Activated CD8-positive, alpha-beta memory T cell treated with anti-CD3 and anti-CD28 coated beads, Interleukin-2, amount 50 U/mL, for 1 hour (primary cell): ENCODE measurements around the gene C2orf42.
"Not testable (repeated sequence)": the region's sequence is repeated elsewhere in the genome, so short reads cannot be mapped to it uniquely, and the experiment has no call there.

Source experiments
- DNase-seq: peaks from one replicate; pipeline ENCODE4 v3.0.0-alpha.2; 2020; ENCODE audit errors: extremely low read depth

The C2orf42 gene

GRCh38 chr2:70173520-70173919, 17.3 kb downstream of the C2orf42 start:
- no peak for DNase-seq

GRCh38 chr2:70169654-70170245, 21.1 kb downstream of the C2orf42 start:
- not testable (repeated sequence) for DNase-seq

DNA sequence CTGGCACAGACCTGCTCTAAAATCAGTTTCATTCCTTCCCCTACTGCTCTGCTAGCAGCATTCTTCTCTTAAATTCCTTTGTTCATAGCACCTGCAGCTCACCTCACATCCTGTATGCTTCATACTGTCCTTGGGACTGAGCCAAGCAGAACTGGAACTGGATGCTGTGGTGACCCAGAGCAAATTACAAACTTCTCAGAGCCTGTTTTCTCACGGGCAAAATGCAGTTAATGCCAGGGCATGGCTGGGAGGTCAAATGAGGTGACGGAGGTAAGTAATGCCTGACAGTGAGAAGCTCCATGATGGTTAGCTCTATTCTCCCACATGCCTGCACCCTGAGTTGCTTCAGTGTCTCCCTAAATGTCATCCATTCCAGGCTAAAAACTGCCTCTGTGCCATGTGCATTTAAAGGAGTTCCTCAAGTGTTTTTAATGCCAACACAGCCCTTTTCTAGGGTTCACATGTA, 29.7 kb downstream of the C2orf42 start:
- DNase-seq = no peak

DNA sequence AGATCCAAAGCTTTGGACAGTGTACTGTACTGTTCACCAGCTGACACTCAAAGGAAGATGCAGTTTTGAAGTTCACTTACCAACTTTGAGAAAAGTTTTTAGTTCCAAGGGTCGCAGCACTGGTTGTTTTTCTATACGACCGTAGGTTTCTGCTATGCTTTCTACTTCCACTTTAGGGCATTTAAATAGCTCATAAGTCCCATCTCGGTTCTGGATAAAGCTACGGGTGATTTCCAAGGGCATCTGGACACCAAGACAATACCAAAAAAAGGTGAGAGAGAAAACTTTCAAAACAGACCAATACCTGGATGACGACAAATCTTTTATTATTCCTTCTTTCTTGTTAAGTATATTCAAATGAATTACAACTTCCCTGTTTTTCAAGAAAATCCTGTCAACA, 30.3 kb downstream of the C2orf42 start:
- no peak for DNase-seq

DNA sequence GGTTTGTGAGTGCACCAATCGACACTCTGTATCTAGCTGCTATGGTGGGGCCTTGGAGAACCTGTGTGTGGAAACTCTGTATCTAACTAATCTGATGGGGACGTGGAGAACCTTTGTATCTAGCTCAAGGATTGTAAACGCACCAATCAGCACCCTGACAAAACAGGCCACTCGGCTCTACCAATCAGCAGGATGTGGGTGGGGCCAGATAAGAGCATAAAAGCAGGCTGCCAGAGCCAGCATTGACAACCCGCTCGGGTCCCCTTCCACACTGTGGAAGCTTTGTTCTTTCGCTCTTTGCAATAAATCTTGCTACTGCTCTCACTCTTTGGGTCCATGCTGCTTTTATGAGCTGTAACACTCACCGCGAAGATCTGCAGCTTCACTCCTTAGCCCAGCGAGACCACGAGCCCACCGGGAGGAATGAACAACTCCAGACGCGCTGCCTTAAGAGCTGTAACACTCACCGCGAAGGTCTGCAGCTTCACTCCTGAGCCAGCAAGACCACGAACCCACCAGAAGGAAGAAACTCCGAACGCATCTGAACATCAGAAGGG, 41.6 kb downstream of the C2orf42 start:
- not testable (repeated sequence) for DNase-seq

DNA sequence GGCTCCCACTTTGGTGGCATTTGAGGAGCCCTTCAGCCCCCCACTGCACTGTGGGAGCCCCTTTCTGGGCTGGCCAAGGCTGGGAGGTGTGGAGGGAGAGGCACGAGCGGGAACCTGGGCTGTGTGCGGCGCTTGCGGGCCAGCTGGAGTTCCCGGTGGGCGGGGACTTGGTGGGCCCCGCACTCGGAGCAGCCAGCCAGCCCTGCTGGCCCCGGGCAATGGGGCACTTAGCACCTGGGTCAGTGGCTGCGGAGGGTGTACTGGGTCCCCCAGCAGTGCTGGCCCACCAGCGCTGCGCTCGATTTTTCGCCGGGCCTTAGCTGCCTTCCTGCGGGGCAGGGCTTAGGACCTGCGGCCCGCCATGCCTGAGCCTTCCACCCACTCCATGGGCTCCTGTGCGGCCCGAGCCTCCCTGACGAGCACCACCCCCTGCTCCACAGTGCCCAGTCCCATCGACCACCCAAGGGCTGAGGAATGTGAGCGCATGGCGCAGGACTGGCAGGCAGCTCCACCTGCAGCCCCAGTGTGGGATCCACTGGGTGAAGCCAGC, 42.5 kb downstream of the C2orf42 start:
- not testable (repeated sequence) for DNase-seq

GRCh38 chr2:70145851-70146739, 44.7 kb downstream of the C2orf42 start:
- no peak for DNase-seq

GRCh38 chr2:70145144-70145490, 45.7 kb downstream of the C2orf42 start:
- DNase-seq = no peak

GRCh38 chr2:70144443-70145143, 46.2 kb downstream of the C2orf42 start:
- no peak for DNase-seq

DNA sequence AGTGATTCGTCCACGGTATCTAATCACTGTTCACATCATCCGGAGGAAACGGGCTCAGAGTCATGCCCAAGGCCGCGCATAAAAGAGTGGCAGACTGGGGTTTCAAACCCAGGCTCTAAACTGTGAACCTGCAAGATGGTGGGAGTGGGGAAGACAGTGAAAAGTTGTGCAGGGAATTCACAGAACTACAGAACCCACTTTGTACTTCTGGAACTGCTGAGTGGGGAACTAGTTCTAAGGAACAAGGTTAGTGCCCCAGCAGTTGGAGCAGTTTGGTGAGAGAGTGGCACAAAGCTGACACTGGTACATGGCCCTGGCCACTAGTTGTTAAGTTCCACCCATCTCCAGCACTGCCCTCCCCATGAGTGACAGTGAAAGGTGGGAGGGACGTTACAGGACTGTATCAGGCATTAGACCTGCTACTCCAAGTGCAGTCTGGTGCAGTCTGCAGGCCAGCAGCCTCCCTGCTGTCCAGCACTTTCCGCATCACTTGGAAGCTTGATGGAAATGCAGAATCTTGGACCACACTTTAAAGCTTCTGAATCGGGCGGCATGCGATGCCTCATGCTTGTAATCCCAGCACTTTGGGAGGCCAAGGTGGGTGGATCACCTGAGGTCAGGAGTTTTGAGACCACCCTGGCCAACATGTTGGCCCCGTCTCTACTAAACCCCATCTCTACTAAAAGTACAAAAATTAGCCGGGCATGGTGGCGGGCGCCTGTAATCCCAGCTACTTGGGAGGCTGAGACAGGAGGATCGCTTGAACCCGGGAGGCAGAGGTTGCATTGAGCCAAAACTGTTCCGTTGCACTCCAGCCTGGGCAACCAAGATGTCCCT, 47.3 kb downstream of the C2orf42 start:
- DNase-seq = no peak

DNA sequence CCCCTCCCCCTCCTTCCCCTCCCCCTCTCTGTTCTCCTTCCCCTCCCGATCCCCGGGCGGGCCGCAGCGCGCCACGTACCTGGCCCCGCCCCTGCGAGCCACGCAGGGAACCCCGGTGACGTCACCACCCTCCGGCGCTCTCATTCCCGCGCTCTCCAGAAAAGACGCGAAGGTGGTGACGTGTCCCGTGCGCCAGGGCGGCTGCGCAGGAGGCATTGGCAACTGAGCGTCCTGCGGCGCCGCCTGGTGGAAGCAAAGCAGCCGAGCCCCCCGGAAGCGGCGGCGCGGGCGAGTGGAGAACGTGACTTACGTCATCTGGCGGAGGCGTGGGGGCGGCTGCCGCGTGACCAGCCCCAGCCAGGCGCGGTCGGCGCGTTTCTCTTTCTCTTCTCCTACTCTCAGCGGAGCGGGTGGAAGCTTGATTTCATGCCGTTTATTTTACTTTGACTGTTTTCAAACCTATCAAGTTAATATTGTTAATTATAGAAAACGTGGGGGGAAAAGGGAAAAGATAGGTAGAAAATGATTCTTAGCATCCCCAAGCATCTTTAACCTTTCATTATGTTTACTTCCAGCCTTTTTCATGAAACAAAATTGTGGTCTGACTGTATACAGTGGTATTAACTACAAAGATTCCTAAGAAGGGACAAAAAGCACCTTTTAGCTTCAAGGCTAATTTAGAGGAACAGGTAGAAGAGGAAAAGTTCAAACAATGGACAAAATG, 48.1 kb downstream of the C2orf42 start:
- peak; percentile 99 for DNase-seq

- DNase-seq = no peak
Measured at GRCh38 chr2:70141902-70142589, 48.8 kb downstream of the C2orf42 start.

- DNase-seq = no peak
Measured at GRCh38 chr2:70141212-70141901, 49.5 kb downstream of the C2orf42 start.

- no peak for DNase-seq
Measured at GRCh38 chr2:70140791-70141211, 50.0 kb downstream of the C2orf42 start.

- DNase-seq = not testable (repeated sequence)
Measured at GRCh38 chr2:70134323-70134983, 56.4 kb downstream of the C2orf42 start.

- no peak for DNase-seq
Measured at GRCh38 chr2:70133491-70134322, 57.1 kb downstream of the C2orf42 start.

GRCh38 chr2:70133127-70133452, 57.7 kb downstream of the C2orf42 start:
- DNase-seq = no peak
